Measurements from ENCODE around the gene FAM13C. TPM values are rescaled to one million over a fixed set of nuclear protein-coding genes. Genes with fewer than 3 reads are reported as not detected.

FAM13C gene
- total and polyA plus RNA-seq, 9 of the 15 experiments (the other 6 are each of a cell fraction or from before 2014, with no cell fraction given), result not detected

- ATAC-seq (no peak), DNase-seq (ENCODE audit: extremely low read depth in 1 of 4, low spot score in 3 of 4) (no peak), FAIRE-seq (no peak)
- Histone ChIP-seq H3K4me3 (no peak overlapping the region), H3K9ac (ENCODE audit: insufficient read depth in 1 of 2, low read depth in 2 of 2, low read length in 2 of 2) (no peak overlapping the region), H3K36me3 (ENCODE audit: control insufficient read depth, insufficient read depth, low read length) (no peaks in the 10 kb centered on the region), H4K20me1 (replicated peaks; ENCODE audit: control insufficient read depth, insufficient read depth, low read length) (no peaks in the 10 kb centered on the region; the same call in 1 of the 2 replicates), H3K4me2 (ENCODE audit: insufficient read depth, low read length) (no peak overlapping the region), H3K79me2 (ENCODE audit: control insufficient read depth, insufficient read depth, low read length) (no peaks in the 10 kb centered on the region), H2AFZ (ENCODE audit: low read depth, low read length) (no peak overlapping the region), H3K9me3 (replicated peaks; ENCODE audit: control insufficient read depth, insufficient read depth, low read depth, low read length) (no peaks in the 10 kb centered on the region; the same call in 1 of the 2 replicates), H3K4me1 (replicated peaks in 1 of 2; ENCODE audit: control insufficient read depth in 2 of 2, insufficient read depth in 2 of 2, low read length in 2 of 2) (no peaks in the 10 kb centered on the region), H3K27ac (ENCODE audit: extremely low read depth, low read depth, low read length) (no peak overlapping the region), H3K27me3 (ENCODE audit: control insufficient read depth in 2 of 2, insufficient read depth in 2 of 2, low read length in 2 of 2) (no peaks in the 10 kb centered on the region), H3K9me1 (ENCODE audit: control insufficient read depth, insufficient read depth, low read length) (no peaks in the 10 kb centered on the region)
- TF ChIP-seq ZNF133 (CRISPR knock-in tag; IDR thresholded peaks at IDR 0.05), result no peak
- no peak for TF ChIP-seq NR4A1 (CRISPR knock-in tag; IDR thresholded peaks at IDR 0.05)
- TF ChIP-seq NR4A1 (tag; IDR thresholded peaks at IDR 0.05), result no peak
- no peak for TF ChIP-seq FIP1L1 (IDR thresholded peaks at IDR 0.05; ENCODE audit: low read depth, low read length, poor library complexity, severe bottlenecking)
- TF ChIP-seq BMI1 (IDR thresholded peaks at IDR 0.05; ENCODE audit: low read length), result no peak
- no peak for TF ChIP-seq BRCA1 (IDR thresholded peaks at IDR 0.05)
- no peak for TF ChIP-seq BRCA1 (CRISPR knock-in tag; IDR thresholded peaks at IDR 0.05)
- no peak for TF ChIP-seq ZNF780A (CRISPR knock-in tag; IDR thresholded peaks at IDR 0.05)
- TF ChIP-seq SMC3 (conservative IDR thresholded peaks at IDR 0.05; ENCODE audit: insufficient read depth, low read depth, low read length), result no peak
- TF ChIP-seq KDM1A (IDR thresholded peaks at IDR 0.05), result no peak
- TF ChIP-seq BDP1 (IDR thresholded peaks at IDR 0.05; ENCODE audit: insufficient read depth, insufficient read length), result no peak
- intact Hi-C loops (cut with micrococcal nuclease) (no loop called here), in situ Hi-C loops (cut with MboI) (no loop called here)
- BruUV-seq (replicated peaks), result no TSS peak
- POLR2A ChIA-PET, result no interaction called here
- CTCF ChIA-PET (ENCODE audit: low intra/inter-chr PET ratio), result no interaction called here
Measured at GRCh38 chr10:59276919-59277318, 85.4 kb downstream of the FAM13C start.
